IgD-negative memory B cell (primary cell): Measurements from ENCODE around the gene DCP1B. TPM values are rescaled to one million over a fixed set of nuclear protein-coding genes. Genes with fewer than 3 reads are reported as not detected.

Experiments used
- H3K27ac Mint-ChIP-seq, 3 donors: one replicate each; pipeline ENCODE4 v1.8.0; 2020 to 2022; ENCODE audit warnings: mild to moderate bottlenecking in 3 of 3, mixed read lengths in 3 of 3, moderate library complexity in 1 of 3
- H3K27me3 Mint-ChIP-seq: one replicate; pipeline ENCODE4 v1.8.0; 2021; ENCODE audit warnings: mixed read lengths
- H3K36me3 Mint-ChIP-seq: one replicate; pipeline ENCODE4 v1.8.0; 2020; ENCODE audit warnings: mild to moderate bottlenecking, mixed read lengths
- H3K4me1 Mint-ChIP-seq, 3 donors: one replicate each; pipeline ENCODE4 v1.8.0; 2020 to 2022; ENCODE audit warnings: mixed read lengths in 3 of 3, mild to moderate bottlenecking in 1 of 3
- H3K4me3 Mint-ChIP-seq, 4 donors: one replicate each; pipeline ENCODE4 v1.8.0; 2020 to 2022; ENCODE audit warnings: mild to moderate bottlenecking in 4 of 4, mixed read lengths in 4 of 4, moderate library complexity in 3 of 4
- H3K9me3 Mint-ChIP-seq, 3 donors: one replicate each; pipeline ENCODE4 v1.8.0; 2020 to 2021; ENCODE audit warnings: mixed read lengths in 3 of 3, mild to moderate bottlenecking in 1 of 3
- polyA plus RNA-seq: library from polyadenylated mRNA; unstranded; fragments of 300-500 nt; fragmentation: Illumina TruSeq; gene quantifications from one replicate; pipeline ENCODE4 v1.2.3, GENCODE V29; 2021

Gene DCP1B
- polyA plus RNA-seq, 1 donor from 2014 or later: 19.2 TPM

- H3K4me3 Mint-ChIP-seq: peak overlapping the region in 2 of 4 donors; percentile 47 to 61
- peaks cover 13% of the 10 kb centered on the region for H3K27me3 Mint-ChIP-seq
- H3K9me3 Mint-ChIP-seq: peaks cover 3 to 31% (median 25%) of the 10 kb centered on the region in 3 donors
- H3K36me3 Mint-ChIP-seq: peaks cover 5% of the 10 kb centered on the region
- peaks cover 0 to 1% (median 0%) of the 10 kb centered on the region in 3 donors for H3K4me1 Mint-ChIP-seq
- H3K27ac Mint-ChIP-seq: peak overlapping the region in 1 of 3 donors; percentile 56
Observed at GRCh38 chr12:1906579-1906978, 97.7 kb downstream of the DCP1B start.

- H3K9me3 Mint-ChIP-seq: peaks cover 3 to 27% (median 25%) of the 10 kb centered on the region in 3 donors
- H3K4me3 Mint-ChIP-seq: no peak overlapping the region
- H3K27ac Mint-ChIP-seq: no peak overlapping the region
- peaks cover 0 to 1% (median 0%) of the 10 kb centered on the region in 3 donors for H3K4me1 Mint-ChIP-seq
- peaks cover 5% of the 10 kb centered on the region for H3K36me3 Mint-ChIP-seq
- H3K27me3 Mint-ChIP-seq: peaks cover 11% of the 10 kb centered on the region
Observed at GRCh38 chr12:1904875-1905274, 99.4 kb downstream of the DCP1B start.

- H3K4me1 Mint-ChIP-seq: no peaks in the 10 kb centered on the region
- H3K9me3 Mint-ChIP-seq: peaks cover 7 to 14% (median 14%) of the 10 kb centered on the region in 3 donors
- H3K4me3 Mint-ChIP-seq: no peak overlapping the region
- H3K36me3 Mint-ChIP-seq: peaks cover 2% of the 10 kb centered on the region
- peaks cover 3% of the 10 kb centered on the region for H3K27me3 Mint-ChIP-seq
- no peak overlapping the region for H3K27ac Mint-ChIP-seq
Observed at GRCh38 chr12:1896964-1897363, 107.3 kb downstream of the DCP1B start.

Other genes with a start within 250 kb of the DCP1B start
- gene LRTM2, start 183.9 kb downstream of the DCP1B start, polyA plus RNA-seq: not detected
- 2.0 TPM for gene CACNA2D4, start 85.8 kb downstream of the DCP1B start, polyA plus RNA-seq
- gene CACNA1C, start 48.5 kb upstream of the DCP1B start, polyA plus RNA-seq: 0.06 TPM